HT-29 (cell line): ENCODE data around the gene SGCA. TPM values are rescaled to one million over a fixed set of nuclear protein-coding genes. Genes with fewer than 3 reads are reported as not detected.

Experiments used
- DNase-seq: peaks from one replicate; pipeline ENCODE4 v3.0.0-alpha.2; 2015; ENCODE audit warnings: low spot score
- total RNA-seq: library from RNA; depleted of rRNA; stranded (reverse); fragments of >200 nt; shearing (Covaris generic); gene quantifications from 2 replicates; pipeline ENCODE4 v1.2.3, GENCODE V29; 2014

Gene SGCA
- total RNA-seq, 1 experiment from 2014 or later: not detected

DNA sequence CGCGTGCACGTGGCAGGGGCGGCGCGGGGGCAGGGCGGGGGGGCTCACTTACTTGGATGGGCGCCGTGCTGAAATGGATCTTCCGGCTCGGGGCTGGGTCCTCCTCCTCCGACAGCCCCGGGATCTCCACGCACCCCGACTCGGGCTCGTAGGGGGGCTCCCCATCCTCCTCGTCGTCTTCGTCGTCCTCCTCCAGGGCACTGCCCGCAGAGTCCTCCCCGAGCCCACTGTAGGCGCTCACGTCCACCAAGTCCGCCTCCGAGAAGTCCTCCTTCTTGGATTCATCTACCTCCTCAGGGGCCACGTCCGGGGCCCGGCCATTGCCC is 16.8 kb upstream of the SGCA start:
- no peak for DNase-seq

DNA sequence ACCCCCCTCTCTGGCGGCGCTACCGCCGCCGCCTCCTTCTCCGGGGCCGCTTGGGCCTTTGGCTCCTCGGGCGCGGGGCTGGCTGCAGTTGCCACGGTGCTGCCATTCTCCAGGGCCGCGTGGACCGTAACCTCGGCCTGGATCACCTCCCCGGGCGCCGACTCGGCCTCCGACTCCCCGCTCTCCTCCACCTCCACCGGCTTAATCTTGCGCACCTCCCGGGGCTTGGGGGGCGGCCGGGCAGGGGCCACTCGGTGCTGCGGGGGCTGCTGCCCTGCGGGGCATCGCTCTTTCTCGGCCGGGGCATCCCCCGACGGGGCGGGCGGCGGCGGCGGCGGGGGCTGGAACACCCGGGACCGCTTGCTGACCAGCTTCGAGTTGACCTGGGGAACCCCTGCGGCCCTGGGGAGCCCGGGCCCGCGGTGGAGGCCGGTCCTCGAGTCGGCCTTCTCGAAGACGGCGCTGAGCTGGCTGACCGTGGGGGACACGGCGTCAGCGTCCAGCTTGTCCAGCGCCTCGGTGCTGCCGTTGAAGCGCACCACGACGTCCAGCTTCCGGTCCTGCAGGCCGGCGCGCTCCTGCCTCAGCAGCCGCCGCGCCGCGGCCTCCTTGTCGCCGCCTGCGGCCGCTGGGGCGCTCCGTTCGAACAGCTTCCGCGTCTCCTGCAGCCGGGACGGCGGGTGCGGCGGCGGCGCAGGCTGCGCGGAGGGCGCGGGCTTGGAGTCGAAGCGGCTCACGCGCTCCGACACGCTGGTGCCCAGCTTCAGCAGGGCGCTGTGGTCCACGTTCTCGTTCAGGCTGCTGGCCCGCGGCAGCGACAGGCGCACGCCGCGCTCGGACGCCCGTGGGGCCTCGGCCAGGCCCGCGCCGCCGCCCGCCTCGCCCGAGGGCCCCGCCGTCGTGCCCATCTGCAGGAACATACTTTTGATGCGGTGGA is 16.1 kb upstream of the SGCA start:
- DNase-seq: peak; percentile 77

DNA sequence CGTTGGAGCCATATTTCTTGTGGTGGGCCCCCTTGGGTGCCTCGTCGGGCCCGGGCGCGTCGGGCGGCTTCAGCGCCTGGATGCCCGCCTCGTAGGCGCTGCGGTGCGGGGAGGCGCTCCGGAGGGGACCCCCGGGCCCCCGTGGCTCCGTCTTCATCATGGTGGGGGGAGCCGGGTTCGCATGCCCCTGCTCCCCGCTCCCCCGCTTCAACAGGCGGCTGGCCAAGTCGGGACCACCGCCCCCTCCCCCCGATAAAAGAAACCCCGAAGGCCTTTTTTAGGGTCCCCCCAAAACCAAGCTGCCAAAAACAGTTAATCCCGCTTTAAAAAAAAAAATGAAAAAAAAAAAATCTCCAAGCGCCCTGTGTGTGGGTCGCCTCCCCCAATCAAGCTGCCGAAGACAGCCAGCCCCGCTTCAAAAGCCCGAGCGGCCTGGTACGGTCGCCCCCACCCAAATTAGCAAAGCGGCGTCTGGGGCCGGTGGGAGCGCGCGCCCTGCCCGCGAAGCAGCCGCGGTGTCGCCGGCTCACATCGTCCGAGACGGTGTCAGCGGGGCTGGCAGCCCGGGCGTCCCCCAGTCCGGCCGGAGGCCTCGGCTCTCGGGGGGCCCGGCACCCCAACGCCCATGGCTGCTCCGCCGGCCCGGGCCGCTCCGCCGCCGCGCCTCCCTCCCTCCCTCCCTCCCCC is 15.3 kb upstream of the SGCA start, which contains the start of gene PPP1R9B:
PPP1R9B (minus strand) TSS at position 324 of the 687 bp plus-strand sequence; CDS start at position 160, 164 bp downstream.
- no peak for DNase-seq

DNA sequence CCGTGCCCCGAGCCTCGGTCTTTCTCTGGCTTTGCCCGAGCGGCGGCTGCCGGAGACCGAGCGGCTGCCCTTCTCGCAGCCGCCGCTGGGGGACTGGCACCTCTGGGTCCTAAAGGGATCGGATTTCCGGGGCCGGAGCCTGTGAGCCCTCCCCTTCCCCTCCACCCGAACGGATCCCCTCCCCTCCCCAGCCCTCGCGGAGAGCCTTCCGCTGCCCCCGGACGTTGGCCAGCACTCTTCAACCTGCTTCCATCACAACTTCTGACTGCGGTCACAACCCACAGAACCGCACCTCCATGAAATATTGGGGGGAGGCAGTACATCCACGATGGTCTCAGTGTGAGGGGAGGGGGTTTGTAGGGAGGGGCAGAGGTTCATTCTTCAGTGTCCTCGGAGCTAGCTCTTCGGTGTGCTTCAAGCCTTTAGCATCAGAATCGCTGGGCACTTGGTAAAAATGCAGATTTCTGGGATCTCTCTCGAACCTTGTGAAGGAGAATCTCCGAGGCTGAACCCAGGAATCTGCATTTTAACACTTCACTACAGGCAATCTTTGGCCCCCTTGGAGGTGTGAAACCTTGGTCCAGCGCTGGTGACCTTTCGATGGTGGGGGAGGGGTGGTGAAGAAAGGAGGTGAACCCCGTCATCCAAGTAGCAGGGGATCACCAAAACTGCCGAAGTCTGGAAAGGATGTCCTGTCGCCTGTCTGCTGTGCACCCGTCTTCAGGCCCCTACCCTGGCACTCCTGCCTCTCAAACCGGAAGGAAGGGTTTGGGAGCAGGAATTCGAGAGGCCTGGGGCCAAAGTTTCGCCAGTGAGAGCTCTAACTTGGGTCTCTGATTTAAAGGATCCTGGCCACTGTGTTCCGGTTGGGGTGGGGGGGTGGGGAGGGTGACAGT is 14.5 kb upstream of the SGCA start:
- DNase-seq: peak; percentile 91

DNA sequence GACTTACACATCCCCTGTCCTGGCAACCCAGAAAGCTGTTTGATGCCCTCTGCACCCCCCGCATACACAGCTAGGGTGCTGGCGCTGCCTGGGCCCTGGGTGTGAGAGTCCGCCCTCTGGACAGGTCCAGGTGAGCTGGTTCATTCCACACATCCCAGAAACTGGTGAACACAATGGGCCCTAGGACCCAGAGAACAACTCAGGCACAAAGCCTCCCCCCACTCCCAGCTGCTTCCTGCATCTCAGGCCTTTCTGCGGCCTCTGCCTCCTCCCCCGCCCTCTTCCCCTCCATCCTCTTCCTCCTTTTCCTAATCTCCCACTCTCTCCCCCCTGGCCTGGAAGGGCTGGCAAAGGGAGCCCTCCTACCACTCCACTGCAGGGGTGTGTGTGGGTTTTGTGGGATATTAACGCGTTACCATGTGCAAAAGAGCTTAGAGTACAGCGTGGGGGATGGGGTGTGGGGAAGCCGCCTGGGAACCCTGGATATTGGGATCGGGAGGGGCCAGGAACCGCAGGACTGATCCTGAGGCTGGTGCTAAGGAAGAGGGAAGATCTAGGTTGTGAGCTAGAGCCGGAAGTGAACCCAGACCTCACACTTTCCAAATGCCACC is 13.8 kb upstream of the SGCA start:
- peak; percentile 93 for DNase-seq

DNA sequence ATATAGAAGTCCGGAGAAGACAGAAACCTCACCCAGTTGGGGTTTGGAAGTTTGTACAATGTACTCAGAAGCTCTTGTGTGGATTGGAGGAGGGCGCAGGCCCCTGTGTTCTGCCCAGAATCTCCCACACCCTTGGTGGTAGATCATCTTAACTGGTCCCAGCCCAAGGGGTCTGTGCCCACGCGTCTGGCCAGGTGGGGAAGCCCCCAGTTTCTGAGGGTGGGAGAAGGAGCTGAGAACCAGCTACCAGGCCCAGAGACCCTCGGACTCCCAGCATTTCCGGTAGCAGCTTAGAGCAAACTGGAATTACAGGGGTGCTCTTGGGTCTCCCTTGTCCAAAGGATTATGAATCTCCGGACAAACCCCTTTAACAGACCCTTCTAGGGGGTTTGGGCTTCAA is 13.1 kb upstream of the SGCA start:
- no peak for DNase-seq

DNA sequence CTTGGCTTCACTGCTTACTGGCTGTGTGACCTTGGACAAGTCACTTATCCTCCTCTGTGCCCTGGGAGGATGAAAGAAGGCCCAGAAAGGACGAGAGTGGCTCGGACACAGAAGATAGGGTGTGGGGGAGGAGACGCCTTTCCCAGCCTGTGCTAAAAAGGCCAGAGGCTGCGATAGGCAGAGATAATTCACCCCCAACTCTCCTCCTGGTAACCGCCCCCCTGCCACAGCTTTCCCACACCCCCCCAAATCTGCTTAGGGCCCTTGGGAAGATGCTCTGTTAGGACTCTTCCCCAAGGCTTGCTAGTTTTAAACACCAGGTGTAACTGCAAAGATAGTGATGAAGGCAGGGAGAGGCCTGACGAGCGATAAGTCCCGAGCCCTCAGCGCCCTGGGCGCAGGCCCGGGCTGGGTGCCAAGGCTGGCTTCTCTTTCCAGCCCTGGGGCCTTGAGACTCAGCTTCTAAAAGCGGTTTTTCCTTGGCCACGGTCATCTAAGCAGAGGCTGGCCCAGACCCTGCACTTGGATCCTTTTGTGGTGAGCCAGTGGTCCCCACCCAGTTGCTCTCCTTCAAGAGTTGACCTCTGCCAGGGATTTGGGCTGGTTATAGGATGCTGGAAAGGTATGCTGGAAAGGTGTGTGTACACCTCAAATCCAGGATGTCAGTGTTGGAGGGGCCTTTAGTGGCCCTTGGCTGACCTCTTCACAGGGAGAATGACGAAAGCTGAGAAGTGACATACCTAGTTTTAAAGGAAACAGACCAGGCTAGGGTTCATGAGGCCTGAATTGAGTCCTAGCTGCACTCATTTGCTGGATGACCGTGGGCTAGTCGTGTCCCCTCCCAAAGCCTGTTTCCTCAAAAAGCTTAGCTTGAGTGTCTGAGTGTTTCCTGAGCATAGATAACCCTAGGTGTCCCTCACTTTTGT is 11.9 kb upstream of the SGCA start:
- peak; percentile 9 for DNase-seq

DNA sequence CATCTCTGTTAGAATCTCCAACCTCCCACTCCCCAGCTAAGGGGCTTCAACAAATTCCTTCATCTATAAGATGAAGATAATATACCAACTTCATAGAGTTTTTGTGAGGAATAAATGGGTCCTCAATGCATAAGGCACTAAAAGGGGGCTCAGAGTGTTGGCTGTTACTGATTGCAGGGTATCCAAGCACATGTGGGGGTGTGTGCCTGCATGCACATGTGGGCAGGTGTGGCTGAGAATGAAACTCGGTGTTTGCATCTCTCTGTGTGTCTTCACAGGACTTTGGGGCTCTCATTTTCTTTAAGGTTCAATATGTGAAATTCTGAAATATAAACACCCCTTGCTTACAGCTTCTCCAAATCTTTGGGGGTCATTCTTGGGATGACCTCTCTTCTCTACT is 11.2 kb upstream of the SGCA start:
- DNase-seq: no peak

DNA sequence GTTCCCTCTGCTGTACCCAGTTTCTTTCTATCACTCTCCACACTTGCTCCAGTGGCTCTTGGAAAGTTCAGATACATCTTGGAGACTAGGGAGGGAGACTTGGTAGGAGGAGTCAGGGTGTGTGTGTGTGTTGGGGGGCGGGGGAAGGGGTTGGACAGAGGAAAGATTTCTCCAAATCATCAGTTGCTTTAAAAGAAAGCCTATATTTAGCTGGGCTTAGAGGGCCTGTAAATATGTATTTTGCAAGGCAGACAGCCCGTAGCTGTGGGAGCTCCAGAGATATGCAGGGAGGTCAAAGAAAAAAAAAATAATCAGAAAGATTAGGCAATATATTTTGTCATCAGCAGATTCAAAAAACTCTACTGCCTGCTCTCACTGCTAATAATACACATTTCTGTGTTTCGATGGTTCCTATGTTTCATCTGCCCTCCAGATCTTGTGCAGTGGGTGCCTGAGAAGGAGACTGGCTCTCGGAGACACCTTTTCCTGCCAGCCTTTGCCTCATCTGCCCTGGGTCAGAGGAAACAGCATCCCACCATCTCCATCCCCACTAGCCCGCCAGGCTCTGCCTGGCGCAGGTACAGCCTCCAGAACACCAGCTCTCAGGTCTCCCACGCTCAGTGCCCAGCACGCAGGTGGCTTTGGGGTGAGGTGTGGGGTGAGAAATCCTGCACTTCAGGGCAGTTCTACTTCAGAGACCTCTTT is 10.5 kb upstream of the SGCA start:
- DNase-seq: no peak

DNA sequence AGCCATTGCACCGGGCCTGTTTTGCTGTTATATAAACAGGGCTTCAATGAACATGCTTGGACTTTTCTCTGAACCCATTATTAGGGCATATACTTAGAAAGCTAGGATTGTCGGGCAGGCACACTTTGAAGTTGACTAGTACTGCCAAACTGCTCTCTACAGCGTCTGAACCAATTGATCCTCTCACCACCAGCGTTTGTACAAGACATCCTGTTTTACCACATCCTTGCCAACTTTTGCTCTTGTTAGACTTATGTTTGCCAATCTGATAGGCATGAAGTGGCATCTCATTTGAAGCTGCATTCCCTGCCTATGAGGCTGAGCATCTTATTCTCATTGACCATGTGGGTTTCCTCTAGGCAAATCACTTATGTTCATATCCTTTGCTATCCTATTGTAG is 7.9 kb upstream of the SGCA start:
- DNase-seq: no peak

DNA sequence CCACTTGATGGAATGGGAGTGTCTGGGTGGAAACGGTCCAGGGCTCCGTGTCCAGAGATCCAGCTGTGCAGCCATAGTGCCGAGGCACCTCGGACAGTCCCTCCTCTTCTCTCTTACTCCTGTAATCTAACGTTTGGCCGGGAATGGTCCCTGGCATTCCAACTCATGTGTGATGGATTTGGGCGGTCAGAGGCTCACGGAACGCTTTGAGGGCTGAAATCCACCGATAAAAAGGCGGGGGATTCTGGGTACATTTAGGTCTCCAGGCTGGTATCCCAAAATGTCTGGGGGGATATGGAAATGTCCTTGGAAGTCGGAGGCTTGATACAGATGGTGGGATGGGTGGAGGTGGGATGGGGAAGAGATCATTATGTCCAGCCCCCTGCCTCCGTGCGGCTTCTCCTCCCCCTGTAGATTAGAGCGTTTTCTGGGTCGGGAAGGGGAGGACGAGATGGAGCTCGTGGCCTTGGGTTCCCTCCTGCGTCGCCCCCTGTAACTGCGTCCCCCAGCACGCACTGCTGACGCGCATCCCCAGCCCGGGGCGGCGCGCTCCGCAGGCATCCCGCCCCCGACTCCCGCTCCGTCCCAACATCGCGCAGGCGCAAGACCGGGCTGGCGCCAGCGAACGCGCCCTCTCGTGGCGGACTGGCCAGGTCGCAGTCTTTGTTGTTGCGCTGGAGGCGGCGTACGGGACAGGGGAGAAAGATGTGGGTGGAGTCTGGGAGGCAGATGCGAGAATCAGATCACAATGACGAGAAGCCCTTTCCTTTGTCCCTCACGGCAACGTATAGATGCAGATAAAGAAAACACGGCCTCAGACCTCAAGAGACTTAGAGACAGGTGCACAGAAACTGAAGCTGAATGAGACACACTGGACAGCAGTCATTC is 4.5 kb upstream of the SGCA start:
- peak; percentile 90 for DNase-seq

DNA sequence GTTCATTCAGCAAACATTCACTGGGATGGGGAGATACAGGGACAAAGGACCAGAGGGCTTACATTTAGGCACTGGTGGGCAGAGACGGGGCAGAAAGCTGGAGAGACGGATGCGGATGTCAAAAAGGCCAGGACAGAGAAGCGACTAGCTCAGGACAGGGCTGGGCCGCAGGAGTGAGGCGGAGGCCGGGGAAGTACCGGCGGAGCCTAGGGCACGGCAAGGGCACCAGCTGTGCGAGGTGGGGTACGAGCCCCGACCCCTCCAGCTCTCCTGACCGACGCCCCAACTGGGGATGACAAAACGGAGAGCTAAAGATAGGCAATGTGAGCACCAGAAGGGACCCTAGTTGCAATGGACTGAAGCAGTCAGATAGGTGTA is 3.9 kb upstream of the SGCA start:
- no peak for DNase-seq

DNA sequence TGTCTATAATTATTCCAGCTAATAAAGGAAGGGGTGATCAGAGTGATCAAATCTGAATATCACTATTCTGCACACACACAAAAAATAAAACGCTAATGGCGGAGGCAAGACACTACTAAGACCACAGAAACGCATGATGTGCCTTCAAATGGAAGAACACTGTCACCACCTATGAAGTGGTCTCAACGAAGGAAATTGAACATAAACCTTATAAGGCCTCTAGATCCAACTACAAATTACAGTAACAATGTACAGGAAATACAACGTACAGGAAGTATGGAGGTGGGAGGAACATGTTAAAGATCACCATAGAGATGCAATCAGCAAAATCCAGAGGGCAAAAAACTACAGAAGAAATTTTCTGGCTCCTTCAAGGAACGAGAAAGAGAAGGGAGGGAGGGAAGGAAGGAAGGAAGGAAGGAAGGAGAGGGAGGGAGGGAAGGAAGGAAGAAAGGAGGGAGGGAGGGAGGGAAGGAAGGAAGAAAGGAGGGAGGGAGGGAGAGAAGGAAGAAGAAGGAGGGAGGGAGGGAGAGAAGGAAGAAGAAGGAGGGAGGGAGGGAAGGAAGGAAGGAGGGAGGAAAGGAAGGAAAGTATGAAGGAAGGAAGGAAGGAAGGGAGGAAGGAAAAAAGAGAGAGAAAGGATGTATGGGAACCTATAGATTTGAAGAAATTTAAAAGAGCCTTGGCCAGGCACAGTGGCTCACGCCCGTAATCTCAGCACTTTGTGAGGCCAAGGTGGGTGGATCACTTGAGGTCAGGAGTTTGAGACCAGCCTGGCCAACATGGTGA is 3.1 kb upstream of the SGCA start:
- no peak for DNase-seq

DNA sequence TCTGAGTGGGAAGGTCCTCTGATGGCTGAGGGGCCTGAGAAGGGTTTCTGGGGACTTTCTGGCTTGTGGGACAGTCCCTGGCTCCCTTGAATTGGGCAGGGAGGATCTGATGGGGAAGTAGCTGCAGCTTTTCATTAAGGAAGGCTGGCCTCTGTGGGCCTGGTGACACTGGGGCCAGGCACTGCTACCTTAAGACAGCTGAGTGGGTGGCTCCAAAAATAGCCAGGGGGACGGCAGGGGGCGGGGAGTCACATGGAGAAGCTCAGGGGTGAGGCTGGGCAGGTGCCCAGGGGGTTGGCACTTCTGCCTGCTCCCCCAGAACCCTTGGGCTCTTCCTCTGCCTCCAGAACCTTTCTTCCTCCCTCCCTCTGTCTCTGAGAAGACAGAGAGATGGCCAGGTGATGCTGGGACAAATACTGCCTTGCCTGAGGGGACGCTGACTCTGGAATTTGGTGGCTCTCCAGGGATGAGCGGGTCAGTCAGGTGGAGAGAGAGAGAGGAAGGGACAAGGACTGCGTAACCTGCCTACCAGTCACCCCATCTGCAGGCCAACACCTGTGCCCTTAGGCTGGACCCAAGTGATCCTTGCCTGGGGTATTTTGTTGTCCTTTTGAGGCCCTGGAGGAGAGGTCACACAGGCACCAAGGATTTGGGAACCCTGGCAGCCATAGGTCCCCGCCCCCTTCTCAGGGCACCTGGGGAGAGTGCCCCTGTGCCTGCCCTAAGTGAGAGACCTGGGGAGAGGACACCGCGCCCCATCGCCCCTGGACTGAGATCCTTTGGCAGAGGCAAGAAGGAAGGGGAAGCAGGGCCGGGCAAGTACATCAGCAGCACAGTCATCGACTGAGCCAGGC is 1.7 kb upstream of the SGCA start:
- no peak for DNase-seq

DNA sequence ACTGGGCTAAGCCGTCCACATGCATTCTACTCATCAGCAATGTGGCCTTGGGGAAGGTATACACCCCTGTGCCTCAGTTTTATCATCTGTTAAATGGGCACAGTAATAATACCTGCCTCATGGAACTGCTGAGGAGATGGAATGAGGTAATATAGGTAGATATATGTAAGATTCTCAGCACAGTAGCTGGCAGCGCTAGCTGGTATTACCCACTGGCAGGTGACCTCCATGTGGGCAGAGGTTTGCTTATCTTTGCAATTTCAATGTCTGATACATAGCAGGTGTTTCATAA is 1.2 kb upstream of the SGCA start:
- no peak for DNase-seq

DNA sequence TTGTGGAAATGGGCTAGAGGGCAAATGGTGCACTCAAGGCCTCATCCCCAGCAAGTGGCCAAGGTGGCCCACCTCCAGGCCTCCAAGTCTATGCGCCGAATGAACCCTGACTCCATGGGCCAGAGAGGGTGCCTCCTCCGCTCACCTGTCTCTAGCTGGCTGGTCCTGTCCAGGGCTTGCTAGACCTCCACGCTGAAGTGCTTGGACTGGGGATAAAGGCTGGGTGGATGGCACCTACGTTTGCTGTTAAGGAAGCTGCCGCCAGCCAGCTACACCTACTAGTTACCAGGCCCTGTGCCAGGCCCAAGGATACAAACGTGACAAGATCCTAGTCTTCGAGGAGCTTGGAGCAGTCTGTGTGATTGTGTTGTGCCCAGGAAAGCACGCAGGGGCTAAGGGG is 739 bp upstream of the SGCA start:
- DNase-seq: no peak

DNA sequence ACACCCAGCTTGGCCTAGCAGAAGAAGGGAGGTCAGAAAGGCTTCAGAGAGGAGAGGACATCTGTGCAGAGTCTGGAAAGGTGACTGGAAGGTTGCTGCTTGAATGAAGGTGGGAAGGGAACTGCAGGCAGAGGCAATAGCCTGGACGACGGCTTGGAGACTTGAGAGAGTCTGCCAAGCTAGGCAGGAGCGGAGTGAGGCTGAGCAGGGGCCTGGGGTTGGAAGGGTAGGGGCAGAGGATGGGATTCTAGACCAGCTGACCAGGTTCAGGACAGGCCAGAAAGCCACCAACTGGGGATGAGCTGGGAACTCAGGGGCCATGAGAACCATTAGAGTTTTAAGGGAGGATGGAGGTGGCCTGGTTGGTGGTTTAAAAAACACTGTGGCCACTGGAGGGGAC is 339 bp upstream of the SGCA start:
- no peak for DNase-seq
